Smooth muscle cell (in vitro differentiated cells): ENCODE results near the gene INHBB. TPM values are rescaled to one million over a fixed set of nuclear protein-coding genes. Genes with fewer than 3 reads are reported as not detected.

Experiments
- DNase-seq: peaks from one replicate; lab custom pipeline; 2025; ENCODE audit not compliant: unreplicated experiment; lab: John Stamatoyannopoulos, UW
- H2AFZ ChIP-seq: fragments of 200-600 bp; sonication (generic); 2 replicates; pipeline ENCODE4 v1.6.0; 2016; ENCODE audit warnings: antibody characterized with exemption, low read depth, mild to moderate bottlenecking
- H3F3A ChIP-seq: fragments of 200-600 bp; sonication (generic); 2 replicates; pipeline ENCODE4 v1.6.0; 2017; ENCODE audit warnings: antibody characterized with exemption, low read depth
- H3K27ac ChIP-seq: fragments of 200-600 bp; sonication (generic); 2 replicates; pipeline ENCODE4 v1.5.1; 2016; ENCODE audit warnings: low read depth, mild to moderate bottlenecking
- H3K27me3 ChIP-seq: fragments of 200-600 bp; sonication (generic); 2 replicates; pipeline ENCODE4 v1.6.1; 2016; ENCODE audit warnings: low read depth, mild to moderate bottlenecking
- H3K36me3 ChIP-seq: fragments of 200-600 bp; sonication (generic); 2 replicates; pipeline ENCODE4 v1.5.1; 2016; ENCODE audit warnings: low read depth
- H3K4me1 ChIP-seq: fragments of 200-600 bp; sonication (generic); 2 replicates; pipeline ENCODE4 v1.5.1; 2016; ENCODE audit warnings: low read depth
- H3K4me2 ChIP-seq: fragments of 200-600 bp; sonication (generic); 2 replicates; pipeline ENCODE4 v1.6.0; 2016; ENCODE audit warnings: mild to moderate bottlenecking
- H3K4me3 ChIP-seq: fragments of 200-600 bp; sonication (generic); 2 replicates; pipeline ENCODE4 v1.5.1; 2016; ENCODE audit warnings: mild to moderate bottlenecking
- H3K79me2 ChIP-seq: fragments of 200-600 bp; sonication (generic); 2 replicates; pipeline ENCODE4 v1.6.0; 2016; ENCODE audit warnings: low read depth, mild to moderate bottlenecking
- H3K9ac ChIP-seq: fragments of 200-600 bp; sonication (generic); 2 replicates; pipeline ENCODE4 v1.6.0; 2016; ENCODE audit warnings: low read depth
- H3K9me3 ChIP-seq: fragments of 200-600 bp; sonication (generic); replicated peaks from 2 replicates; pipeline ENCODE4 v1.5.1; 2016; ENCODE audit warnings: low read depth
- H4K20me1 ChIP-seq: fragments of 200-600 bp; sonication (generic); 2 replicates; pipeline ENCODE4 v1.6.0; 2016; ENCODE audit warnings: low read depth
- CTCF ChIP-seq: fragments of 200-600 bp; sonication (generic); IDR thresholded peaks from 2 replicates; pipeline ENCODE4 v1.5.1; 2017; ENCODE audit warnings: borderline replicate concordance, mild to moderate bottlenecking, antibody characterized with exemption; ENCODE audit not compliant: insufficient read depth, poor library complexity, severe bottlenecking
- WGBS: methylation state at CpG from one replicate; pipeline ENCODE4 v1.1.7; 2016; ENCODE audit warnings: low lambda C conversion rate; 5-methylcytosine and 5-hydroxymethylcytosine counted together
- polyA plus RNA-seq: library from polyadenylated mRNA; unstranded; fragments of >200 nt; fragmentation: Nextera tagmentation; extraction: Ambion mirVana; gene quantifications from 2 replicates; pipeline ENCODE4 v1.2.1, GENCODE V29; 2016
- total RNA-seq: library from RNA; depleted of rRNA; stranded (reverse); fragments of >200 nt; gene quantifications from 2 replicates; pipeline ENCODE4 v1.2.3, GENCODE V29; 2014

The INHBB gene
- total and polyA plus RNA-seq, 2 experiments from 2014 or later, result 0.06 to 0.09 TPM

- Histone ChIP-seq H3K27ac (no peak overlapping the region), H3K9ac (no peak overlapping the region), H3K9me3 (no peaks in the 10 kb centered on the region), H3K4me2 (no peak overlapping the region), H3K36me3 (no peaks in the 10 kb centered on the region), H3F3A (no peaks in the 10 kb centered on the region), H4K20me1 (peaks cover 10% of the 10 kb centered on the region), H3K27me3 (peaks cover 54% of the 10 kb centered on the region), H3K79me2 (no peaks in the 10 kb centered on the region), H3K4me1 (peaks cover 5% of the 10 kb centered on the region), H2AFZ (no peak overlapping the region), H3K4me3 (no peak overlapping the region)
- no peak for TF ChIP-seq CTCF
- 93% methylated on average over 17 of the region's 23 CpGs for WGBS
- no peak for DNase-seq
These were observed 4.9 kb downstream of the INHBB start for GRCh38 chr2:120350801-120351320.

- H3K79me2 ChIP-seq, result no peaks in the 10 kb centered on the region
- H3K9me3 ChIP-seq, result no peaks in the 10 kb centered on the region
- H3K27ac ChIP-seq, result no peak overlapping the region
- no peak overlapping the region for H3K4me3 ChIP-seq
- H3K27me3 ChIP-seq, result peaks cover 48% of the 10 kb centered on the region
- no peak overlapping the region for H2AFZ ChIP-seq
- H4K20me1 ChIP-seq, result no peaks in the 10 kb centered on the region
- DNase-seq, result no peak
- no peaks in the 10 kb centered on the region for H3K36me3 ChIP-seq
- H3K4me2 ChIP-seq, result no peak overlapping the region
- TF ChIP-seq CTCF, result no peak
- no peaks in the 10 kb centered on the region for H3K4me1 ChIP-seq
- WGBS, result 80% methylated on average over 15 of the region's 15 CpGs
- H3F3A ChIP-seq, result no peaks in the 10 kb centered on the region
- no peak overlapping the region for H3K9ac ChIP-seq
These were observed 7.0 kb downstream of the INHBB start for GRCh38 chr2:120352696-120353590.

GRCh38 chr2:120353591-120353898 is 7.6 kb downstream of the INHBB start:
- no peak for TF ChIP-seq CTCF
- Histone ChIP-seq H3K27ac (no peak overlapping the region), H3K79me2 (no peaks in the 10 kb centered on the region), H3K9ac (no peak overlapping the region), H3F3A (no peaks in the 10 kb centered on the region), H3K4me3 (no peak overlapping the region), H4K20me1 (no peaks in the 10 kb centered on the region), H3K4me1 (no peaks in the 10 kb centered on the region), H2AFZ (no peak overlapping the region), H3K4me2 (no peak overlapping the region), H3K27me3 (peaks cover 48% of the 10 kb centered on the region), H3K9me3 (no peaks in the 10 kb centered on the region), H3K36me3 (no peaks in the 10 kb centered on the region)
- WGBS, result 89% methylated on average over 5 of the region's 5 CpGs
- DNase-seq, result no peak
